ENCODE results near the gene PRLR.

DNA sequence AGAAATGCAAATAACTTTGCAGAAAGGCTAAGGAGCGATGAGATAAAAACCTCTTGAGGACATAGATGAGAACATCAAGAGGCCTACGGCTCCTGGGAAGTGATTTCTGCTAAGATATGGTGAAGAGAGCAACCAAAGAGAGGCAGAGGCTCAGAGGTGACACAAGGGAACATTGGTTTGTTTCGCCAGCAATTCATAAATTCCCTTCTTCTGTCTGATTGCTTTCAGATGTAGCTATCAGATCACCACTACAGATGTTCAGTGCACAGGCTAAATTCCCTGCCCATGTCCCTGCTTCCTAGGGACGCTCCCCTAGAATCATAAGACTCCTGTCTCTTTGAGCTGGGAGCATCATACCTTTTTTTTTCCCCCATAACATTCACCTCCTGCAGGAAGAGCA is 193.8 kb downstream of the PRLR start:
- TF ChIP-seq, protein P1, sequence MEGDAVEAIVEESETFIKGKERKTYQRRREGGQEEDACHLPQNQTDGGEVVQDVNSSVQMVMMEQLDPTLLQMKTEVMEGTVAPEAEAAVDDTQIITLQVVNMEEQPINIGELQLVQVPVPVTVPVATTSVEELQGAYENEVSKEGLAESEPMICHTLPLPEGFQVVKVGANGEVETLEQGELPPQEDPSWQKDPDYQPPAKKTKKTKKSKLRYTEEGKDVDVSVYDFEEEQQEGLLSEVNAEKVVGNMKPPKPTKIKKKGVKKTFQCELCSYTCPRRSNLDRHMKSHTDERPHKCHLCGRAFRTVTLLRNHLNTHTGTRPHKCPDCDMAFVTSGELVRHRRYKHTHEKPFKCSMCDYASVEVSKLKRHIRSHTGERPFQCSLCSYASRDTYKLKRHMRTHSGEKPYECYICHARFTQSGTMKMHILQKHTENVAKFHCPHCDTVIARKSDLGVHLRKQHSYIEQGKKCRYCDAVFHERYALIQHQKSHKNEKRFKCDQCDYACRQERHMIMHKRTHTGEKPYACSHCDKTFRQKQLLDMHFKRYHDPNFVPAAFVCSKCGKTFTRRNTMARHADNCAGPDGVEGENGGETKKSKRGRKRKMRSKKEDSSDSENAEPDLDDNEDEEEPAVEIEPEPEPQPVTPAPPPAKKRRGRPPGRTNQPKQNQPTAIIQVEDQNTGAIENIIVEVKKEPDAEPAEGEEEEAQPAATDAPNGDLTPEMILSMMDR (IDR thresholded peaks at IDR 0.05; ENCODE audit: low read depth, low read length) = no peak
- no peak for TF ChIP-seq EZH2phosphoT487 (IDR thresholded peaks at IDR 0.05; ENCODE audit: low read depth)

Measured in OCI-LY3 (cell line).